Peyer's patch (tissue), 4 donors: ENCODE measurements around the gene MRPL14. TPM values are rescaled to one million over a fixed set of nuclear protein-coding genes. Genes with fewer than 3 reads are reported as not detected.
"Not testable (repeated sequence)": the region's sequence is repeated elsewhere in the genome, so short reads cannot be mapped to it uniquely, and the experiment has no call there.

Source experiments
- DNase-seq, 3 donors: peaks; one replicate each; pipeline ENCODE4 v3.0.0-alpha.2; 2017 to 2019
- H3K27ac ChIP-seq, 4 donors: fragments of 200-600 bp; sonication (generic); one replicate each; pipeline ENCODE4 v1.5.1; 2016 to 2019
- H3K27me3 ChIP-seq, 2 donors: fragments of 200-600 bp; sonication (generic); one replicate each; pipeline ENCODE4 v1.5.1; 2019
- H3K36me3 ChIP-seq, 3 donors: fragments of 200-600 bp; sonication (generic); one replicate each; pipeline ENCODE4 v1.5.1; 2016 to 2019
- H3K4me1 ChIP-seq, 4 donors: fragments of 200-600 bp; sonication (generic); one replicate each; pipeline ENCODE4 v1.5.1; 2016 to 2019
- H3K4me3 ChIP-seq, 4 donors: fragments of 200-600 bp; sonication (generic); 1 replicate in 3 of 4; 2 replicates in 1 of 4; pipeline ENCODE4 v1.5.1; 2016 to 2019; ENCODE audit warnings: mild to moderate bottlenecking in 1 of 4
- H3K9me3 ChIP-seq, 4 donors: fragments of 200-600 bp; sonication (generic); one replicate each; pipeline ENCODE4 v1.5.1; 2016 to 2019; ENCODE audit warnings: mild to moderate bottlenecking in 1 of 4
- CTCF ChIP-seq, 6 experiments: fragments of 450-650 bp in 4 of 6; fragments of 200-600 bp in 2 of 6; sonication (generic) in 1 of 6; IDR thresholded peaks; one replicate each; pipeline ENCODE4 v1.5.1; 2017 to 2019; ENCODE audit warnings: antibody characterized with exemption in 6 of 6, mild to moderate bottlenecking in 3 of 6, moderate library complexity in 1 of 6
- POLR2A ChIP-seq, 2 donors: fragments of 450-650 bp; IDR thresholded peaks; one replicate each; pipeline ENCODE4 v1.5.1; 2017; ENCODE audit warnings: antibody characterized with exemption in 2 of 2, mild to moderate bottlenecking in 2 of 2, moderate library complexity in 2 of 2
- total RNA-seq, 4 donors: library from RNA; depleted of rRNA; stranded (reverse); fragments of >200 nt; gene quantifications; one replicate each; pipeline ENCODE4 v1.1.0, GENCODE V29; 2016

The MRPL14 gene
- total RNA-seq, 4 donors from 2014 or later, result 35.5 to 51.1 (median 42.6) TPM

- no peak overlapping the region for H3K4me3 ChIP-seq
- peaks cover 0 to 4% (median 0%) of the 10 kb centered on the region in 4 donors for H3K4me1 ChIP-seq
- TF ChIP-seq POLR2A (IDR thresholded peaks at IDR 0.05) (no peak), CTCF (IDR thresholded peaks at IDR 0.05) (no peak)
- no peaks in the 10 kb centered on the region for H3K27me3 ChIP-seq
- H3K9me3 ChIP-seq, result no peaks in the 10 kb centered on the region
- no peak for DNase-seq
- no peak overlapping the region for H3K27ac ChIP-seq
- H3K36me3 ChIP-seq, result peaks cover 0 to 55% (median 0%) of the 10 kb centered on the region in 3 donors
Observed at GRCh38 chr6:44148306-44148705, 21.1 kb upstream of the MRPL14 start.

DNA sequence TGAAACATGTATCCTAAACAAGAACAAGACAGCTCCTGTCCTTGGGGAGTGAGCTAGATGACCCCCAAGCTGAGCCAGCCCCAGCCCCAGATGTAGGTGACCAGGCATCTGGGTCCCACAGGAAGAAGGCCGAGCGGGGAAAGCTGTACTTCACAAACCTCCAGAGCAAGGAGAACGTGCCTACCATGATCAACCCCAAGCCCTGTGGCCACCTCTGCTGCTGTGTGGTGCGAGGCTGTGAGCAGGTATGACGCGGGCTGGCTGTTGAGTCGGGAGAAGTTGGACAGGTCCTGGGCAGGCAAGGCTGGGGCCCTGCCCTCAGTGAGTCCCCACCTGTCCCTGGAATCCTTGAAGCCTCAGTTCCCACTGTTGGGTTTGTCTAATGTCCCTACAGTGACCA, 20.0 kb upstream of the MRPL14 start:
- Histone ChIP-seq H3K4me3 (no peak overlapping the region), H3K4me1 (peaks cover 0 to 4% (median 0%) of the 10 kb centered on the region in 4 donors), H3K36me3 (peaks cover 0 to 61% (median 0%) of the 10 kb centered on the region in 3 donors), H3K27me3 (no peaks in the 10 kb centered on the region), H3K9me3 (no peaks in the 10 kb centered on the region), H3K27ac (no peak overlapping the region)
- TF ChIP-seq POLR2A (IDR thresholded peaks at IDR 0.05) (no peak), CTCF (IDR thresholded peaks at IDR 0.05) (no peak)
- no peak for DNase-seq

- Histone ChIP-seq H3K36me3 (peaks cover 0 to 66% (median 0%) of the 10 kb centered on the region in 3 donors), H3K9me3 (no peaks in the 10 kb centered on the region), H3K27ac (no peak overlapping the region), H3K4me1 (peaks cover 0 to 2% (median 0%) of the 10 kb centered on the region in 4 donors), H3K4me3 (no peak overlapping the region), H3K27me3 (no peaks in the 10 kb centered on the region)
- TF ChIP-seq CTCF (IDR thresholded peaks at IDR 0.05) (no peak), POLR2A (IDR thresholded peaks at IDR 0.05) (no peak)
- no peak for DNase-seq
Observed at GRCh38 chr6:44146685-44147084, 19.4 kb upstream of the MRPL14 start.

DNA sequence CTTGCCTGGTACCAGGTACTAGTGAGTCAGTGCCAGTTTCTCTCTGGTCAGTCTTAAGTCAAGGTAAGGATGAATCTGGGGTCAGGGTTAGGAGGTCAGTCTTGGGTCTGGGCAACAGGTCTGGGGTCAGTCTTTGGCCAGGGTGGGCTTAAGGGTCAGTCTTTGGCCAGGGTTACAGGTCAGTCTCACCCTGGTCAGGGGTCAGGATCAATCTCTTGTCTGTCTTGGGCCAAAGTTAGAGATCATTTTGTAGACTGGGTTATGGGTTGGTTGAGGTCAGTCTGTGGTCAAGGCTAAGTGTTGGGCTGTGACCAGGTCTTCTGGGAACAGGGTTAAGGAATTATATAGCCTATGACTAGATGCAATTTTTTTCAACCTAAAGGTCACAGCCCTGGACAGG, 18.6 kb upstream of the MRPL14 start:
- Histone ChIP-seq H3K36me3 (peaks cover 0 to 75% (median 0%) of the 10 kb centered on the region in 3 donors), H3K4me3 (no peak overlapping the region), H3K4me1 (no peaks in the 10 kb centered on the region), H3K27ac (no peak overlapping the region), H3K9me3 (no peaks in the 10 kb centered on the region), H3K27me3 (no peaks in the 10 kb centered on the region)
- no peak for DNase-seq
- no peak for TF ChIP-seq CTCF (IDR thresholded peaks at IDR 0.05)
- no peak for TF ChIP-seq POLR2A (IDR thresholded peaks at IDR 0.05)

GRCh38 chr6:44144536-44144935, 17.3 kb upstream of the MRPL14 start:
- not testable (repeated sequence) for H3K4me1 ChIP-seq, H3K9me3 ChIP-seq, H3K27ac ChIP-seq, H3K27me3 ChIP-seq, DNase-seq, H3K4me3 ChIP-seq
- H3K36me3 ChIP-seq, result peaks cover 0 to 81% (median 0%) of the 10 kb centered on the region in 3 donors

DNA sequence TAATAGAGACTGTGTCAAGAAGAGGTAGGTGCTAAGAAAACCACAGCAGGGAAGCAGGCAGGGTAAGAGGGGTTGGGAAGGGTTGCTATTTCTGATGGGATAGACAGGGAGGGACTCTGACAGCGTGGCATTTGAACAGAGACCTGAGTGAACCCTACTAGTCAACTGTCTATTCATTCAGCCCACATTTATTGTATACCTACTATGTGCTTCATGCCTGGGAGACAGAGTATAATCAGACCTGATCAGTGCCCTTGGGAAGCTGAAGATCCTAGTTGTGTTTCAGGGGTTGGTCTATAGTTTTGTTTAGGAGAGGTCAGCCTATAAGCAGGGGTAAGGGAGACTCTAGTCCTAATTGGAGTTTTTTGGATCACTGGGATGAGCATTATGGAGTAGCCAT, 16.5 kb upstream of the MRPL14 start:
- Histone ChIP-seq H3K27ac (no peak overlapping the region), H3K27me3 (no peaks in the 10 kb centered on the region), H3K9me3 (no peaks in the 10 kb centered on the region), H3K36me3 (peaks cover 0 to 82% (median 0%) of the 10 kb centered on the region in 3 donors), H3K4me3 (no peak overlapping the region), H3K4me1 (no peaks in the 10 kb centered on the region)
- no peak for DNase-seq
- TF ChIP-seq CTCF (IDR thresholded peaks at IDR 0.05), result no peak
- TF ChIP-seq POLR2A (IDR thresholded peaks at IDR 0.05), result no peak
